SK-N-SH (cell line): ENCODE measurements around the gene FRY. TPM values are rescaled to one million over a fixed set of nuclear protein-coding genes. Genes with fewer than 3 reads are reported as not detected.
A peak's percentile ranks its signal among the peaks of the same experiment; 100 is the strongest.

Experiments
- CTCF ChIA-PET: fragments of 300-600, 350-600 bp; formaldehyde crosslinking; extraction: SDS; loops from one replicate; lab custom pipeline; 2021; lab: Yijun Ruan, JAX
- POLR2A ChIA-PET: fragments of 350-600 bp; sonication (Branson Sonifier 250); formaldehyde crosslinking; extraction: SDS; loops from one replicate; lab custom pipeline; 2020; ENCODE audit warnings: antibody characterized with exemption, inconsistent platforms; lab: Yijun Ruan, JAX
- DNase-seq: peaks from one replicate; pipeline ENCODE4 v3.0.0; 2012
- H2AFZ ChIP-seq: fragments of 200-600 bp; sonication (generic); 2 replicates; pipeline ENCODE4 v1.8.1; 2016; ENCODE audit warnings: antibody characterized with exemption, mild to moderate bottlenecking, low read depth
- H3F3A ChIP-seq: fragments of 200-600 bp; sonication (generic); replicated peaks from 2 replicates; pipeline ENCODE3; 2016; ENCODE audit warnings: antibody characterized with exemption, mild to moderate bottlenecking; ENCODE audit not compliant: insufficient read depth
- H3K27ac ChIP-seq, 2 experiments: fragments of 200-500 bp in 1 of 2; fragments of 200-600 bp in 1 of 2; sonication (Bioruptor generic) in 1 of 2; sonication (generic), shearing (Covaris generic) in 1 of 2; 2 replicates each; pipeline versions ENCODE4 v1.5.1 to v1.6.1; 2014 to 2016; ENCODE audit warnings: low read depth in 2 of 2, inconsistent platforms in 1 of 2, low read length in 1 of 2, mild to moderate bottlenecking in 1 of 2, mixed read lengths in 1 of 2
- H3K27me3 ChIP-seq: fragments of 200-600 bp; sonication (generic), shearing (Covaris generic); 2 replicates; pipeline ENCODE4 v1.6.1; 2016; ENCODE audit warnings: mixed run types; ENCODE audit not compliant: insufficient read depth
- H3K36me3 ChIP-seq, 2 experiments: fragments of 200-500 bp in 1 of 2; fragments of 200-600 bp in 1 of 2; sonication (Bioruptor generic) in 1 of 2; sonication (generic) in 1 of 2; replicated peaks in 1 of 2; 2 replicates each; pipeline versions ENCODE3 to v1.5.1; 2014 to 2016; ENCODE audit warnings: low read length in 1 of 2, mild to moderate bottlenecking in 1 of 2; ENCODE audit not compliant: insufficient read depth in 2 of 2, control insufficient read depth in 1 of 2
- H3K4me1 ChIP-seq, 2 experiments: fragments of 200-500 bp in 1 of 2; fragments of 200-600 bp in 1 of 2; sonication (Bioruptor generic) in 1 of 2; sonication (generic), shearing (Covaris generic) in 1 of 2; 2 replicates each; pipeline versions ENCODE4 v1.5.1 to v1.6.1; 2014 to 2016; ENCODE audit warnings: low read depth in 1 of 2, low read length in 1 of 2, mixed run types in 1 of 2; ENCODE audit not compliant: insufficient read depth in 2 of 2, control insufficient read depth in 1 of 2
- H3K4me2 ChIP-seq: fragments of 200-600 bp; sonication (generic), shearing (Covaris generic); 2 replicates; pipeline ENCODE4 v1.6.1; 2017; ENCODE audit warnings: mixed run types
- H3K4me3 ChIP-seq, 2 experiments: fragments of 200-500 bp in 1 of 2; fragments of 200-600 bp in 1 of 2; sonication (Bioruptor generic) in 1 of 2; sonication (generic), shearing (Covaris generic) in 1 of 2; 2 replicates each; pipeline versions ENCODE4 v1.5.1 to v1.8.1; 2014 to 2016; ENCODE audit warnings: low read depth in 2 of 2, inconsistent platforms in 1 of 2, low read length in 1 of 2, mild to moderate bottlenecking in 1 of 2, mixed read lengths in 1 of 2, moderate library complexity in 1 of 2
- H3K79me2 ChIP-seq: fragments of 200-600 bp; sonication (generic); 2 replicates; pipeline ENCODE4 v1.8.1; 2017; ENCODE audit warnings: mild to moderate bottlenecking; ENCODE audit not compliant: insufficient read depth
- H3K9ac ChIP-seq: fragments of 200-600 bp; sonication (generic); 2 replicates; pipeline ENCODE4 v1.6.1; 2017; ENCODE audit warnings: mixed run types
- H3K9me2 ChIP-seq: fragments of 200-600 bp; sonication (generic); 2 replicates; pipeline ENCODE4 v1.6.1; 2017; ENCODE audit warnings: mixed run types
- H3K9me3 ChIP-seq: fragments of 200-600 bp; sonication (generic); 2 replicates; pipeline ENCODE4 v1.6.1; 2017; ENCODE audit warnings: mixed run types, mild to moderate bottlenecking, moderate library complexity
- H4K20me1 ChIP-seq: fragments of 200-600 bp; sonication (generic); 2 replicates; pipeline ENCODE4 v1.6.1; 2017; ENCODE audit warnings: mild to moderate bottlenecking, mixed run types; ENCODE audit not compliant: insufficient read depth
- CHD2 ChIP-seq: fragments of 150-350 bp; IDR thresholded peaks from 2 replicates; pipeline ENCODE4 v1.6.1; 2018; ENCODE audit warnings: low read length; ENCODE audit not compliant: partially characterized antibody
- ELF1 ChIP-seq: IDR thresholded peaks from 2 replicates; pipeline ENCODE4 v1.4.0; 2012
- EP300 ChIP-seq, 2 experiments: IDR thresholded peaks; 2 replicates each; pipeline versions ENCODE4 v1.4.0 to v1.6.1; 2012; ENCODE audit warnings: borderline replicate concordance in 1 of 2, low read depth in 1 of 2, low read length in 1 of 2
- FOXJ3 ChIP-seq: sonication (generic); formaldehyde crosslinking; IDR thresholded peaks from 2 replicates; pipeline ENCODE4 v1.5.1; 2020; ENCODE audit warnings: mild to moderate bottlenecking, missing genetic modification reagents
- FOXM1 ChIP-seq: IDR thresholded peaks from 2 replicates; pipeline ENCODE4 v1.4.0; 2012; ENCODE audit warnings: low read depth, mild to moderate bottlenecking
- GABPA ChIP-seq: IDR thresholded peaks from 2 replicates; pipeline ENCODE4 v1.4.0; 2012; ENCODE audit warnings: low read depth, mild to moderate bottlenecking
- JUND ChIP-seq: IDR thresholded peaks from 2 replicates; pipeline ENCODE4 v1.4.0; 2012
- MEF2A ChIP-seq: IDR thresholded peaks from 2 replicates; pipeline ENCODE4 v1.4.0; 2012; ENCODE audit warnings: low read depth, borderline replicate concordance
- NFIC ChIP-seq: IDR thresholded peaks from 2 replicates; pipeline ENCODE4 v1.4.0; 2012; ENCODE audit warnings: borderline replicate concordance
- NRF1 ChIP-seq: IDR thresholded peaks from 2 replicates; pipeline ENCODE4 v1.6.1; 2012; ENCODE audit warnings: low read depth, mild to moderate bottlenecking, low read length
- POLR2AphosphoS5 ChIP-seq: IDR thresholded peaks from 2 replicates; pipeline ENCODE4 v1.6.1; 2012; ENCODE audit warnings: low read depth, low read length
- RFX5 ChIP-seq: IDR thresholded peaks from 2 replicates; pipeline ENCODE4 v1.6.1; 2012; ENCODE audit warnings: mild to moderate bottlenecking, improper control_type of control experiment, low read length
- TAF1 ChIP-seq: IDR thresholded peaks from 2 replicates; pipeline ENCODE4 v1.6.1; 2012; ENCODE audit warnings: low read depth, mild to moderate bottlenecking, low read length, moderate library complexity, borderline replicate concordance
- TCF12 ChIP-seq: IDR thresholded peaks from 2 replicates; pipeline ENCODE4 v1.4.0; 2012
- YY1 ChIP-seq: IDR thresholded peaks from 2 replicates; pipeline ENCODE4 v1.4.0; 2012; ENCODE audit warnings: low read depth, mild to moderate bottlenecking
- WGBS: methylation state at CpG from one replicate; pipeline ENCODE4 v1.1.6; 2017; ENCODE audit warnings: low lambda C conversion rate; 5-methylcytosine and 5-hydroxymethylcytosine counted together
- polyA plus RNA-seq, 3 experiments: library from polyadenylated mRNA; depleted of rRNA; stranded (reverse); fragments of >200 nt; gene quantifications; 2 replicates each; pipeline ENCODE4 v1.2.3, GENCODE V29; 2012
- TF ChIP-seq, protein P1 (sequence below): IDR thresholded peaks from 2 replicates; pipeline ENCODE4 v1.4.0; 2012; ENCODE audit warnings: low read depth
- TF ChIP-seq, protein P2 (sequence below): IDR thresholded peaks from 2 replicates; pipeline ENCODE4 v1.4.0; 2012; ENCODE audit warnings: low read depth, borderline replicate concordance
- TF ChIP-seq, protein P3 (sequence below): IDR thresholded peaks from 2 replicates; pipeline ENCODE4 v1.4.0; 2012; ENCODE audit warnings: low read depth, borderline replicate concordance
- TF ChIP-seq, protein P4 (sequence below): IDR thresholded peaks from 2 replicates; pipeline ENCODE4; 2012

The FRY gene
- polyA plus RNA-seq, 1 of the 3 experiments (the other 2 are of a cell fraction): 1.4 TPM

DNA sequence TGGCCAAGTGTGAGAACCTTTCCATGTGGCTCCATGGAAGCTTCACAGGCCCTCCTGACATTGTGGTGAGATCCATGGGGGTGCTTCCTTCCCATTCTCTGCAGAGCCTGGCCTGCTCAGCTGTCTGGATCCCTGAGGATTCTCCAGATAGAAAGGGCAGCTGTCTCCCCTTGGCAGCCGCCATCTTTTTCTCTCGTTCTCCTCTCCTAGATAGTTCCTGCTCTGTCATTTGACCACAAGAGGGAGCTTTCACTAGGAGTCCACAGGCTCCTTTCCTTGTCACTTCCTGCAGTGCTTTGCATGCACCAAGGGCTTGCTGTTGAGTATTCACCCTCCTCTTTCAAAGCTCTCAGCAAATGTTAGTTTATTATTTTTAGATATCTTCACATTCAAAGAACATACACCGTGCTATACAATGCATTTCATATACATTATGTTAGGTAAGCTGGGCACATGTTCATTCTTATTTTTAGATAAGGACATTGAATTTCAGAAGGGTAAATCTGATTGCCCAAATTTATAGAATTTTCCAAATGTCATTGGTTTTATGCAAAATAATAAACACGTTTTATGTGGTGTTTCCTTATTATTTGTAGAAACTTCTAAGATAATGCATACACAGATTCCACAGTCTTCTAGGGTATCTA is 133.2 kb downstream of the FRY start (continued):
- TF ChIP-seq, protein P1, sequence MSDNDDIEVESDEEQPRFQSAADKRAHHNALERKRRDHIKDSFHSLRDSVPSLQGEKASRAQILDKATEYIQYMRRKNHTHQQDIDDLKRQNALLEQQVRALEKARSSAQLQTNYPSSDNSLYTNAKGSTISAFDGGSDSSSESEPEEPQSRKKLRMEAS: no peak
- no peak for TF ChIP-seq FOXM1
- TF ChIP-seq NFIC: no peak
- TF ChIP-seq, protein P2, sequence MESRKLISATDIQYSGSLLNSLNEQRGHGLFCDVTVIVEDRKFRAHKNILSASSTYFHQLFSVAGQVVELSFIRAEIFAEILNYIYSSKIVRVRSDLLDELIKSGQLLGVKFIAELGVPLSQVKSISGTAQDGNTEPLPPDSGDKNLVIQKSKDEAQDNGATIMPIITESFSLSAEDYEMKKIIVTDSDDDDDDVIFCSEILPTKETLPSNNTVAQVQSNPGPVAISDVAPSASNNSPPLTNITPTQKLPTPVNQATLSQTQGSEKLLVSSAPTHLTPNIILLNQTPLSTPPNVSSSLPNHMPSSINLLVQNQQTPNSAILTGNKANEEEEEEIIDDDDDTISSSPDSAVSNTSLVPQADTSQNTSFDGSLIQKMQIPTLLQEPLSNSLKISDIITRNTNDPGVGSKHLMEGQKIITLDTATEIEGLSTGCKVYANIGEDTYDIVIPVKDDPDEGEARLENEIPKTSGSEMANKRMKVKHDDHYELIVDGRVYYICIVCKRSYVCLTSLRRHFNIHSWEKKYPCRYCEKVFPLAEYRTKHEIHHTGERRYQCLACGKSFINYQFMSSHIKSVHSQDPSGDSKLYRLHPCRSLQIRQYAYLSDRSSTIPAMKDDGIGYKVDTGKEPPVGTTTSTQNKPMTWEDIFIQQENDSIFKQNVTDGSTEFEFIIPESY: no peak
- TF ChIP-seq, protein P3, sequence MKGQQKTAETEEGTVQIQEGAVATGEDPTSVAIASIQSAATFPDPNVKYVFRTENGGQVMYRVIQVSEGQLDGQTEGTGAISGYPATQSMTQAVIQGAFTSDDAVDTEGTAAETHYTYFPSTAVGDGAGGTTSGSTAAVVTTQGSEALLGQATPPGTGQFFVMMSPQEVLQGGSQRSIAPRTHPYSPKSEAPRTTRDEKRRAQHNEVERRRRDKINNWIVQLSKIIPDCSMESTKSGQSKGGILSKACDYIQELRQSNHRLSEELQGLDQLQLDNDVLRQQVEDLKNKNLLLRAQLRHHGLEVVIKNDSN: no peak
- no peak for TF ChIP-seq JUND
- no peak for TF ChIP-seq POLR2AphosphoS5
- no peak for TF ChIP-seq RFX5
- TF ChIP-seq TCF12: no peak

DNA sequence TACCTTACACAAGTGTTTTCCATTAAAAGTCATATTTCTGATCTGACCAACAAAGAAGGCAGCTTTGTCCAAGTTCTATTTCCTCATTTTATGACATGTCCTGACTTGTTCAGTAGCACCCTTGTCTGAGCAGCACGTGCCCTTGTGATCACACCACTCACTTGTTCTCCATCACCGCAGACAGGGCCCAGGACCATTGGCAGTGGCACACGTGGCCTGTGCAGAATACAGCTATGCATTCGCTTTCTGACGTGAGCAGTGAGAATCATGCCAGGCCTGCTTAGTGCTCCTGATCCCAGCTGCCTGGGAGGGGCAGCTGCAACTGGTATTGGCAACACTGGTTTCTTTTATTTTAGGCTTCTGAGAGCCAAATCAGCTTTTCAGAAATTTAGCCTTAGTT is 134.2 kb downstream of the FRY start:
- H3K36me3 ChIP-seq: no peaks in the 10 kb centered on the region
- TF ChIP-seq FOXJ3 (CRISPR knock-in tag) (no peak), MEF2A (no peak), CHD2 (no peak), TAF1 (no peak), JUND (no peak), EP300 (IDR thresholded peaks at IDR 0.05; ENCODE audit: borderline replicate concordance in 1 of 2, low read depth in 1 of 2, low read length in 1 of 2) (no peak), YY1 (no peak), ELF1 (no peak), NRF1 (no peak), GABPA (no peak)
- TF ChIP-seq, protein P4, sequence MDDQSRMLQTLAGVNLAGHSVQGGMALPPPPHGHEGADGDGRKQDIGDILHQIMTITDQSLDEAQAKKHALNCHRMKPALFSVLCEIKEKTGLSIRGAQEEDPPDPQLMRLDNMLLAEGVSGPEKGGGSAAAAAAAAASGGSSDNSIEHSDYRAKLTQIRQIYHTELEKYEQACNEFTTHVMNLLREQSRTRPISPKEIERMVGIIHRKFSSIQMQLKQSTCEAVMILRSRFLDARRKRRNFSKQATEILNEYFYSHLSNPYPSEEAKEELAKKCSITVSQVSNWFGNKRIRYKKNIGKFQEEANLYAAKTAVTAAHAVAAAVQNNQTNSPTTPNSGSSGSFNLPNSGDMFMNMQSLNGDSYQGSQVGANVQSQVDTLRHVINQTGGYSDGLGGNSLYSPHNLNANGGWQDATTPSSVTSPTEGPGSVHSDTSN: no peak
- no peak overlapping the region for H3K9ac ChIP-seq
- H3K9me2 ChIP-seq: no peaks in the 10 kb centered on the region
- no peaks in the 10 kb centered on the region for H3K79me2 ChIP-seq
- ChIA-PET CTCF (interaction anchor here (0.9 to 3.6 kb wide), 10 partner anchors 10 to 415 kb away, joined by 3 to 21 read pairs (median 5); partner anchors contain the start of genes BRCA2, FRY, N4BP2L2 and ZAR1L), POLR2A (no interaction called here)
- H2AFZ ChIP-seq: no peak overlapping the region; the same call in 1 of the 2 replicates
- WGBS: 92% methylated on average over 5 of the region's 5 CpGs
- H3K9me3 ChIP-seq: no peaks in the 10 kb centered on the region
- H4K20me1 ChIP-seq: no peaks in the 10 kb centered on the region
- no peak for DNase-seq
- no peak overlapping the region for H3K4me3 ChIP-seq
- H3K4me1 ChIP-seq: peaks cover 0 to 3% of the 10 kb centered on the region in 2 experiments; a peak in 1 of 4 replicates
- no peak overlapping the region for H3K4me2 ChIP-seq
- no peaks in the 10 kb centered on the region for H3F3A ChIP-seq
- peak overlapping the region in 1 of 2 experiments; percentile 4; a peak in 1 of 4 replicates for H3K27ac ChIP-seq
- no peaks in the 10 kb centered on the region for H3K27me3 ChIP-seq
